OCI-LY1 (cell line): Measurements from ENCODE around the gene TXNRD1.

Experiments
- H2AFZ ChIP-seq: fragments of 200-600 bp; sonication (generic), shearing (Covaris generic); 2 replicates; pipeline ENCODE4 v1.6.0; 2014; ENCODE audit warnings: antibody characterized with exemption, mild to moderate bottlenecking, low read length
- H3F3A ChIP-seq: fragments of 200-600 bp; sonication (generic), shearing (Covaris generic); 2 replicates; pipeline ENCODE4 v1.6.0; 2014; ENCODE audit warnings: mild to moderate bottlenecking, antibody characterized with exemption, low read length, moderate library complexity; ENCODE audit not compliant: insufficient read depth
- H3K27ac ChIP-seq: fragments of 200-600 bp; sonication (generic); 2 replicates; pipeline ENCODE4 v1.5.1; 2014; ENCODE audit warnings: low read length, mixed run types, mild to moderate bottlenecking, low read depth; ENCODE audit not compliant: poor library complexity, severe bottlenecking
- H3K27me3 ChIP-seq: fragments of 200-600 bp; sonication (generic); 2 replicates; pipeline ENCODE4 v1.6.0; 2014; ENCODE audit warnings: antibody characterized with exemption, mild to moderate bottlenecking, low read length, moderate library complexity; ENCODE audit not compliant: insufficient read depth
- H3K36me3 ChIP-seq: fragments of 200-600 bp; sonication (generic); 2 replicates; pipeline ENCODE4 v1.6.1; 2014; ENCODE audit warnings: mild to moderate bottlenecking, antibody characterized with exemption, low read length, moderate library complexity, mixed read lengths; ENCODE audit not compliant: insufficient read depth
- H3K4me1 ChIP-seq: fragments of 200-600 bp; sonication (generic); 2 replicates; pipeline ENCODE4 v1.5.1; 2014; ENCODE audit warnings: mild to moderate bottlenecking, low read length, moderate library complexity; ENCODE audit not compliant: insufficient read depth, severe bottlenecking
- H3K4me2 ChIP-seq: fragments of 200-600 bp; sonication (generic), shearing (Covaris generic); 2 replicates; pipeline ENCODE4 v1.6.1; 2014; ENCODE audit warnings: low read length
- H3K4me3 ChIP-seq: fragments of 200-600 bp; sonication (generic); 2 replicates; pipeline ENCODE4 v1.5.1; 2014; ENCODE audit warnings: low read length, low read depth, mild to moderate bottlenecking, mixed read lengths; ENCODE audit not compliant: poor library complexity, severe bottlenecking
- H3K79me2 ChIP-seq: fragments of 200-600 bp; shearing (Covaris generic); 2 replicates; pipeline ENCODE4 v1.6.1; 2016; ENCODE audit warnings: mixed run types, low read length, mixed read lengths; ENCODE audit not compliant: insufficient read depth
- H3K9ac ChIP-seq: fragments of 200-600 bp; sonication (generic), shearing (Covaris generic); 2 replicates; pipeline ENCODE4 v1.6.1; 2014; ENCODE audit warnings: mild to moderate bottlenecking, low read length, mixed read lengths
- H3K9me2 ChIP-seq: fragments of 200-600 bp; sonication (generic), shearing (Covaris generic); 2 replicates; pipeline ENCODE4 v1.6.1; 2014; ENCODE audit warnings: low read depth, mild to moderate bottlenecking, low read length, mixed read lengths
- H3K9me3 ChIP-seq: fragments of 200-600 bp; shearing (Covaris generic); 2 replicates; pipeline ENCODE4 v1.6.1; 2014; ENCODE audit warnings: low read length, mixed read lengths
- H4K20me1 ChIP-seq: fragments of 200-600 bp; sonication (generic), shearing (Covaris generic); 2 replicates; pipeline ENCODE4 v1.6.0; 2016; ENCODE audit warnings: mild to moderate bottlenecking, low read length; ENCODE audit not compliant: insufficient read depth
- EZH2 ChIP-seq: fragments of 200-600 bp; sonication (generic), shearing (Covaris generic); IDR thresholded peaks from 2 replicates; pipeline ENCODE4 v1.8.0; 2017; ENCODE audit warnings: borderline replicate concordance, mixed run types, mild to moderate bottlenecking, antibody characterized with exemption, low read length, moderate library complexity, mixed read lengths
- TF ChIP-seq, protein P1 (sequence below): fragments of 200-600 bp; sonication (generic), shearing (Covaris generic); IDR thresholded peaks from 2 replicates; pipeline ENCODE4 v1.5.1; 2017; ENCODE audit warnings: mild to moderate bottlenecking, antibody characterized with exemption, low read length, moderate library complexity, mixed read lengths

The TXNRD1 gene

DNA sequence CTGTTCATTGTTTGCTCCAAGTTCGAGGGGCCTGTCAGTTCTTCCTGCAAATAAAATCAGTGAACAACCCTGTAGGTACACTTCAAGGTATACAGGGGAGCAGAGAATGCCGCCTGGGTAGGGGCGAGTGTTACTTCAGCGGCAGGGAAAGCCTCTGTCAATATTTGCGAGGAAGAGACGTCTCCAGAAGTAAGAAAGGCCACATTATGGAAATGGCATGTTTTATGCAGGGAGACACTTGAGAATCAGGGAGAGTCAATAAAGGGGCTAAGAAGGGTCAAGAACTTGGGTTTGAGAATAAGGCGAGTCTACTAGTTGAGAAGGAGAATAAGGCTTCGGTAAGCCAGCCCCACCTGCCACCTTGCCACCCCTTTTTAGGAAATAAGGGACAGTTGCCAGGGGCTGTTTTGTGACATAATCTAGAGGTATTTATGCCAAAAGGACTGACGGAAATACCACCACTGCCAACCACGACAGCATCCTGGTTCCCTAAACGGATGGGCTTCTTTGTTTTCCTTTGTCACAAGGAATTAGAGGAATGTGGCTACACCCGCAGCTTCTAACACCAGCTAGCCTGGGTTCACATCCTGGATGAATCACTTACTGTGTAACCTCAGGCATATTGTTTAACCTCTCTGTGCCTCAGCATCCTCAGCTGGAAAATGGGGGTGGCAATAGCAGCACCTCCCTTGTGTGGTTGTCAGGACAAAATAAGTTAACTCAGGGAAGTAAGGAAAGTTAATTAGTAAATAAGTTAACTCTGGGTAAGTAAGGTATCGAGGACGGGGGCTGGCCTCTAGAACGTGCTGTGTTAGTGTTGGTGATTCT lies 155.7 kb downstream of the TXNRD1 start:
- no peaks in the 10 kb centered on the region for H3K27me3 ChIP-seq
- TF ChIP-seq EZH2 = no peak
- TF ChIP-seq, protein P1, sequence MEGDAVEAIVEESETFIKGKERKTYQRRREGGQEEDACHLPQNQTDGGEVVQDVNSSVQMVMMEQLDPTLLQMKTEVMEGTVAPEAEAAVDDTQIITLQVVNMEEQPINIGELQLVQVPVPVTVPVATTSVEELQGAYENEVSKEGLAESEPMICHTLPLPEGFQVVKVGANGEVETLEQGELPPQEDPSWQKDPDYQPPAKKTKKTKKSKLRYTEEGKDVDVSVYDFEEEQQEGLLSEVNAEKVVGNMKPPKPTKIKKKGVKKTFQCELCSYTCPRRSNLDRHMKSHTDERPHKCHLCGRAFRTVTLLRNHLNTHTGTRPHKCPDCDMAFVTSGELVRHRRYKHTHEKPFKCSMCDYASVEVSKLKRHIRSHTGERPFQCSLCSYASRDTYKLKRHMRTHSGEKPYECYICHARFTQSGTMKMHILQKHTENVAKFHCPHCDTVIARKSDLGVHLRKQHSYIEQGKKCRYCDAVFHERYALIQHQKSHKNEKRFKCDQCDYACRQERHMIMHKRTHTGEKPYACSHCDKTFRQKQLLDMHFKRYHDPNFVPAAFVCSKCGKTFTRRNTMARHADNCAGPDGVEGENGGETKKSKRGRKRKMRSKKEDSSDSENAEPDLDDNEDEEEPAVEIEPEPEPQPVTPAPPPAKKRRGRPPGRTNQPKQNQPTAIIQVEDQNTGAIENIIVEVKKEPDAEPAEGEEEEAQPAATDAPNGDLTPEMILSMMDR = no peak
- no peaks in the 10 kb centered on the region for H3K79me2 ChIP-seq
- no peaks in the 10 kb centered on the region for H3K36me3 ChIP-seq
- H2AFZ ChIP-seq = no peak overlapping the region
- no peak overlapping the region for H3K4me3 ChIP-seq
- H3K9me2 ChIP-seq = no peaks in the 10 kb centered on the region
- H3K4me2 ChIP-seq = no peak overlapping the region
- no peak overlapping the region for H3K9ac ChIP-seq
- no peaks in the 10 kb centered on the region for H4K20me1 ChIP-seq
- no peak overlapping the region for H3K27ac ChIP-seq
- peaks cover 6% of the 10 kb centered on the region for H3K4me1 ChIP-seq
- no peaks in the 10 kb centered on the region for H3F3A ChIP-seq
- H3K9me3 ChIP-seq = no peaks in the 10 kb centered on the region

DNA sequence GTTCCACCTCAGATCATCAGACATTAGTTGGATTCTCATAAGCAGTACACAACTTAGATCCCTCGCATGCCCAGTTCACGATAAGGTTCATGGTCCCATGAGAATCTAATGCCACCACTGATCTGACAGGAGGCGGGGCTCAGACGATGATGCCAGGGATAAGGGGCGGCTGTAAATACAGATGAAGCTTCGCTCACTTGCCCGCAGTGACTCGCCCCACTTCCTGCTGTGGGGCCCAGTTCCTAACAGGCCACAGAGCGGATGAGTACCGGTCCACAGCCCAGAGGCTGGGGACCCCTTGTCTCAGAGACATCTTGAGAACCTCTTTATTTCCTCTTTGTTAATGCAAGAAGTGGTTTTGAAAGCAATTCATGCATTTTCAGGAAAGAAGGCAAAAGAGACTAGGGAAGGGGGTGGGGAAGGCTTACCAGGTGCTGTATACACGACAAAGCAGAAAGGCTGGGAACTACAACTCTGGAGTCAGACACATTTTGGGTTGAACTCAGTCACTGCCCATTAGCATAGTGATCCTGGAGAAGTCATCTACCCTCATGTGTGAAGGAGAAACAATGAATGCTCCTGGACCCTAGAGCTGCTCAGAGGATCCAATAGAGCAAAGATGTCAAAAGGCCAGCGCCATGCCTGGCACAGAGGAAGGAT lies 156.6 kb downstream of the TXNRD1 start:
- Histone ChIP-seq H3K9ac (no peak overlapping the region), H3F3A (no peaks in the 10 kb centered on the region), H3K4me3 (no peak overlapping the region), H4K20me1 (no peaks in the 10 kb centered on the region), H3K36me3 (no peaks in the 10 kb centered on the region), H2AFZ (no peak overlapping the region), H3K27me3 (no peaks in the 10 kb centered on the region), H3K79me2 (no peaks in the 10 kb centered on the region), H3K9me2 (no peaks in the 10 kb centered on the region), H3K9me3 (no peaks in the 10 kb centered on the region), H3K4me1 (peaks cover 6% of the 10 kb centered on the region), H3K4me2 (no peak overlapping the region), H3K27ac (no peak overlapping the region)
- TF ChIP-seq EZH2 = no peak
- TF ChIP-seq, protein P1 = no peak

DNA sequence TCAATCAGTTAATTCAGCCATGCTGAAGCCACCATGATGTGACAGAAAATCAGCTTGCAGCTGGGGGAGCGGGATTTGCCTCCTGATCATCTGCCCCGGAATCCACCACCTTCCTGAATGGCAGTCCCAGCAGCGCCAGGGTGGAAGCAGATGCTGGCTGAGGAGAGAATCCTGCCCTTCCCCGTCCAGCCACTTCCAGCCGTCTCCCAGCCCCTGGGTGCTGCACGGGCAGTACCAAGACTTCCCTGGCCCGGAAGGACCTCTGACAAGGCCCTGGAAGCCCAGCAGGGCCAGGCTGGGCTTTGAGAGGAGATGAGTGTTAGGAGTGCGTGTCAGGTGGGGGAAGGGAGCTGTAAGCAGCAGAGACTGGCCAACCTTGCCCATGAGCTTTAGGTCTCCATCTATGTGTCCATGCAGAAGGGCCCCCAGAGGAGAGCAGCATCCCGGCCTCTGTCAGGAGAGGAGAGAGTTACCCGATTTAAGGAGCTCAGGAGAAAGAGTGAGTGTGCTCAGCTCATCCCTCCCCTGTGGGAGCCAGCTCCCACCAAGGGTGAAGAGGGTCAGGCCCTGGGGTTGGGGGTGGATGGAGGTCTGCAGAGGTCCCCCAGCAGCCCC lies 157.2 kb downstream of the TXNRD1 start:
- Histone ChIP-seq H3K9me2 (no peaks in the 10 kb centered on the region), H3K4me1 (peaks cover 6% of the 10 kb centered on the region), H3K27me3 (no peaks in the 10 kb centered on the region), H3K9me3 (no peaks in the 10 kb centered on the region), H3K4me2 (no peak overlapping the region), H2AFZ (no peak overlapping the region), H3K27ac (no peak overlapping the region), H3K4me3 (no peak overlapping the region), H3F3A (no peaks in the 10 kb centered on the region), H3K9ac (no peak overlapping the region), H4K20me1 (no peaks in the 10 kb centered on the region), H3K36me3 (no peaks in the 10 kb centered on the region), H3K79me2 (no peaks in the 10 kb centered on the region)
- no peak for TF ChIP-seq EZH2
- TF ChIP-seq, protein P1 = no peak
